Fibroblast of pulmonary artery (primary cell): ENCODE data around the gene LMBR1L.
A peak's percentile ranks its signal among the peaks of the same experiment; 100 is the strongest.

Source experiments
- DNase-seq: peaks from one replicate; pipeline ENCODE4 v3.0.0-alpha.2; 2010; ENCODE audit warnings: low read depth
- H3K4me3 ChIP-seq: replicated peaks from 2 replicates; pipeline ENCODE4 v1.5.1; 2011; ENCODE audit warnings: low read depth, mild to moderate bottlenecking, control low read depth, low read length, moderate library complexity
- TF ChIP-seq, protein P1 (sequence below): IDR thresholded peaks from 2 replicates; pipeline ENCODE4 v1.5.1; 2011; ENCODE audit warnings: mild to moderate bottlenecking, control low read depth, low read length, inconsistent platforms; ENCODE audit errors: missing control alignments

Gene LMBR1L

DNA sequence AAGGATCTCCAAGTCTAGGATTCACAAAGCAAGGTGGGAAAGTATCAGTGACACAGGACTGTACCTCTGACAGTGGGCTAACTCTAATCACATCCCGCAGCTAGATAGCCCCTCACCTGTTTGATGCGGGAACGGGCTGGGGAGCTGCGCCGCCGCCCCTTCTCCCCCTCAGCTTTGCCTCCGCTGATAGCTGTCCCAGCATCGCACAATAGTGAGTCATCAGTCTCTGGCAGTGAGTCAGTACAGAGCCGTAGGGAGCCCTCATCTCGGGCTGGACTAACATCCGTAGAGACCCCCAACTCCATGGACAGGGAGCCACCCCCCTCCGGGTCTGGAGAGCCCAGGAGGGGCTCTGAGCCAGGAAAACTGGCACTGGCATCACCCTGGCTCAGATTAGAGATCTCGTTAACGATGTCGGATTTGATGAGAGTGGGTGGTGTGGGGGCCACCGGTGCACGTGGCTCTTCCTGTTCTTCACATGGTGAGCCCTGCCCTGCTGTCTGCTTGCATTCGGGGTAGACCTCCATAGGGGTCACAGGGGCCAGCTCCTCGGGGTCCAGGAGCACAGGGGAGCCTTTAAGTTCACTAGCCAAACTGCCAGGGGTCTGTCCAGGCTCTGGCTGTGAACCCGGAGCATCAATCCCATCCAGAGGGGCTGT lies 61.0 kb downstream of the LMBR1L start:
- TF ChIP-seq, protein P1, sequence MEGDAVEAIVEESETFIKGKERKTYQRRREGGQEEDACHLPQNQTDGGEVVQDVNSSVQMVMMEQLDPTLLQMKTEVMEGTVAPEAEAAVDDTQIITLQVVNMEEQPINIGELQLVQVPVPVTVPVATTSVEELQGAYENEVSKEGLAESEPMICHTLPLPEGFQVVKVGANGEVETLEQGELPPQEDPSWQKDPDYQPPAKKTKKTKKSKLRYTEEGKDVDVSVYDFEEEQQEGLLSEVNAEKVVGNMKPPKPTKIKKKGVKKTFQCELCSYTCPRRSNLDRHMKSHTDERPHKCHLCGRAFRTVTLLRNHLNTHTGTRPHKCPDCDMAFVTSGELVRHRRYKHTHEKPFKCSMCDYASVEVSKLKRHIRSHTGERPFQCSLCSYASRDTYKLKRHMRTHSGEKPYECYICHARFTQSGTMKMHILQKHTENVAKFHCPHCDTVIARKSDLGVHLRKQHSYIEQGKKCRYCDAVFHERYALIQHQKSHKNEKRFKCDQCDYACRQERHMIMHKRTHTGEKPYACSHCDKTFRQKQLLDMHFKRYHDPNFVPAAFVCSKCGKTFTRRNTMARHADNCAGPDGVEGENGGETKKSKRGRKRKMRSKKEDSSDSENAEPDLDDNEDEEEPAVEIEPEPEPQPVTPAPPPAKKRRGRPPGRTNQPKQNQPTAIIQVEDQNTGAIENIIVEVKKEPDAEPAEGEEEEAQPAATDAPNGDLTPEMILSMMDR = no peak
- DNase-seq = peak; percentile 68

DNA sequence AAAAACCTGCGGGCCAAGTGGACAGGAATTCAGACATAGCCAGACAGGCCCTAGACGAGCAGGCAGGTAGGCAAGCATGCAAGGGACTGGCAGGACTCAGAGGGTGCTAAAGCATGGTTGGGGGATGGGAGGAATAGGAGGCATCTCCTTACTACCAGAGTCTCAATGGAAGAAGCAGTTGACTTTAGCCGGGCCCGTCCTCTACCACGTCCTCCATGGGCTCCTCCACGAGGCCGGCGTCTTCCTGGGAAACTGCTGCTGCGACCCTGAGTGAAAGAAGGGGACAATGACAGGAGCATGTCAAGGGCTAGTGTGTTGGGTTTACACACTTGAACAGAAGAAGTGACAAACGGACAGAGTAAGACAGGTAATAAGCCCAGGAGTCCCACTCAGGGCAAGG lies 61.7 kb downstream of the LMBR1L start:
- TF ChIP-seq, protein P1 = no peak
- no peak for DNase-seq
- no peak overlapping the region for H3K4me3 ChIP-seq

More for the DNA sequence above, 61.0 kb downstream of the LMBR1L start:
- H3K4me3 ChIP-seq = no peak overlapping the region
